Activated gamma-delta T cell treated with Interleukin-2 at 50 U/mL for 16 hours (primary cell): ENCODE data around the gene LLCFC1.

Experiments used
- DNase-seq: peaks from one replicate; pipeline ENCODE4 v3.0.0-alpha.2; 2020

LLCFC1 gene

DNA sequence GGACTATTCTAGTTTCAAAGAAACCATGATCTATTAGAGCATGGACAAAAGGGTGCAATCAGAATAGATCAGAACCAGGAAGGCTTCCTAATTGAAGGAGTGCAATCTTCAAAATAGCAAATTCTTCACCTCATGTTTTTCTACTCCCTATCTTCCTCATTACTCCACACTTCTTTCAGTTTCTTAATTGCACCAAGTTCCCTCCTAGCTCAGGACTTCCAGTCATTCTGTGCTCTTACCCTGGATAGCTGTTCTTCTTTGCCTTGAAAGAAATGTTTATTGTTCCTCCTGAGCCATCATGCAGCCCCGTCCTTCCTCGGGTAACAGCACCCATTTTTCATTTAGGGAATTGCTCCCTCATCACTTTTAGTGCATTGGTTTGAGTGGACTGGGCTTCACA, 28.8 kb upstream of the LLCFC1 start:
- DNase-seq, result no peak

DNA sequence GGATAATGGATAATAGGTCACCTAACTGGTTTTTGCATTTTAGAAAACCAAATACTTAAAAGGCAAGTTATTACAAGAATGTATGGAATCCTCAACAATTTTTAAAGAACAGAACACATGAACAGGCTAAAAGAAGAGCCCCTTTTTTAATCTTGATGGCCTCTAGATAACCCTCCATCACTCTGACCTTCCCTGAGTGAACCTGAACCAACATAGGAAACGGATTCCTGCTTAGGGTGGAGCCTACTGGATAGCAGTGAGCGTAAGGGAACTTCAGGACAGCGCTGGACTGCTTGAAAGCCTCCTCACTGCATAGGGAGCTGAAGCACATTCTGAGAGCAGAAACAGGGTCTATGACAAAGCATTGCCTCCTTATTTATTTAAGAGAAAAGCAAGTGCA, 26.2 kb upstream of the LLCFC1 start:
- no peak for DNase-seq

DNA sequence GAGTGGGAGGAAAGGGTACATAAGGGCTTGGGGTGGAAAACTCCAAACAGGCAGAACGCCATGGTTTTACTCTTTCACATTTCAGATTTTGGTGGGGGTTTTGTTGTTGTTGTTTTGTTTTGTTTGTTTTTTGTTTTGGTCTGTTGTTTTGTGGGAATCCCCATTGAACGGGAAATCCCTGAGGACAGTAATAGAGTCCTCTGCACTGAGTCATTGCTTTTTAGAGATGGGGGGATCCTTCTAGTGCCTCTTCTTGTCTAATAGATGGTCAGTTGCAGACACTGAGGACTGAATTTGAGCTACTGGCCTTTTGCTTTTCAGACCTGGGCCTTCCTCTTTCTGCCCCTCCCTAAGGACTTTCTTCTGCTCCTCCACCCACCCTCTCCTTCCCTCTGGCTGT, 25.7 kb upstream of the LLCFC1 start:
- DNase-seq, result no peak

DNA sequence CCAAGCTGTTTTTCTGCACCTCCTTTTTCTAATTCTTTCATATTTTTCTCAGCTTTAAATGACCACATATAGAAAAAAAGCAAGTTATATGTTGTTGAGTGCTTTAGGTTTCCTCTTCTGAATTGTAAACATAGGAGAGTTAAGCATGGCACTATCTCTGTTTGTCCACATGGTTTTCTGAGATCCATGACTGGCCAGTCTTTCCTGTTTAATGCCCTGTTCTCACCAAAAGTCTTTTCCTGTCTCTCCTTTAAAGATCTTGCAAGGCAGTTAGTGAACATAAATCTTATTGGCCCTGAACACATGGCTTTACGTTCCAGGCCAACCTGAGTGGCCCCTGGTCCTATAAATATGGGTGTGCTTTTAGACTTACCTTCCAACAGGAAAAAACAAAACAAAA, 25.2 kb upstream of the LLCFC1 start:
- DNase-seq, result no peak

DNA sequence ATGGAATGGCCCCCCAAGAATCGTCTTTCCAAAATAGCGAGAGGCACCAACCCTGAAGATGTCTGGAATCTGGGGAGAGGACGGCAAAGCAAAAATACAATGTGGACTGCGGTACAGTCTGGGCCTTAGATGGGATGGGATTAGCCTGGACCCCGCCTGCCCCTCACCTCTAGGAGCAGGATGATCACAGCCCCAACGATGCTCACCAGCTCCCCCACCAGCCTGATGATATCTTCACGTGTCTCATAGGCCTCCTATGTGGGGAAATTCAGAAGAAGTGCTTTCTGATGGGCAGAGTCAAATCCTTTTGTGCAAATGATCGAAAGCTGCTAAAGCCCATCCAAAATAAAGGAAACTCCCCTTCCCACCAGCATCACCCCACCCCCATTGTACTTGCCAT, 24.0 kb upstream of the LLCFC1 start:
- no peak for DNase-seq

DNA sequence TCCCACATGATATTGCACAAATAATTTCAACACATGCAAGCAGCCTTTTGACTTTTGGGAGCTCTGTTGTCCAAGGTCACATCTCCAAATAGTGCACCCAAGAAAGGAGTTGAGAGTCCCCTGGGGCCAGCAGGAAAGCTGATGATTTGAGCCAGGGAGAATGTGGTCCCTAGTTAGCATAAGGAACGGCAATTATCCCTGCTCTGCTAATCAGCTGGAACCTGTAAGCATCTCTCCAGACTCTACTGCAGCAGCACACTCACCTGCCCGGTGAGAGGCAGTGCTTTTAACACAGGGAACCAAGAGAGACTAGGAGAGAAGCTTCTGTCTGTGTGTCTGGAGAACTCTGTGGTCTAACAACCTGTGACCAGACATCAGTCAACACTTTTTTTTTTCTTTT, 22.8 kb upstream of the LLCFC1 start:
- no peak for DNase-seq

DNA sequence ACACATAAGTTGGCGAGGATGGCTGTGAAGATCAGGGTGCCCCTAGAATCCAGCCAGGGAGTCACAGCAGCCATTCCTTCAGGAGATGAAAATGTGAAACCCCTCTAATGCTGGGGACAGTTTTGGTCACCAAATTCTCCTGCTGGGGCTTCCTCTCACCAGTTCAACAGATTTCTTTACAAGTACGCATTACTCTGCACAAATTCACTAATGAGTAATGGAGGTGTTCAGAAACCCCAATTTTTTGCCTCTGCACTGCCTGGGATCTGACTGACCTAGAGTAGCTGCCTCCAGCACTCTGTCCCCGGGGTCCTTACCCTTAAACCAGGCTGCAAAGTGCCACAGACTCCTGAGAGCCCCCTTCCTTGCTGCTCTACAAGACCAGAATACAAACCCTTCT, 21.8 kb upstream of the LLCFC1 start:
- DNase-seq, result no peak

DNA sequence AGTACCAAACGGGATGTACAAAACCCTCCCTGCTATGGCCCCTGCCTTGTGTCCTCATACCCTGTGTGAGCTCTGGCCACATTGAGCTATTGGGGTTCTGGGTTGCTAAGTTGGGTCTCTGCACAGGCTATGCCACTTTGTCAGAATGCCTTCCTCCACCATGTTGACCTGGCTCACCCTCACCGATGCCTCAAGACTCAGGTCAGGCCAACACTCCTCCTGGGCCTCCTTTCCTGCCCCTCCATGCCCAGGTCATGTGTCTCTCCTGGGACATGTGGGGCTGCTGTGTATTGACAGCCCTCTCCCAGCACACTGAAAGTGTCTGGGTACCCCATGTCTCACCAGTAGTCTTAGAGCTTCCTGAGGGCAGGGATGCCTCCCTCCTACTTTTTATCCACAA, 20.4 kb upstream of the LLCFC1 start:
- no peak for DNase-seq

DNA sequence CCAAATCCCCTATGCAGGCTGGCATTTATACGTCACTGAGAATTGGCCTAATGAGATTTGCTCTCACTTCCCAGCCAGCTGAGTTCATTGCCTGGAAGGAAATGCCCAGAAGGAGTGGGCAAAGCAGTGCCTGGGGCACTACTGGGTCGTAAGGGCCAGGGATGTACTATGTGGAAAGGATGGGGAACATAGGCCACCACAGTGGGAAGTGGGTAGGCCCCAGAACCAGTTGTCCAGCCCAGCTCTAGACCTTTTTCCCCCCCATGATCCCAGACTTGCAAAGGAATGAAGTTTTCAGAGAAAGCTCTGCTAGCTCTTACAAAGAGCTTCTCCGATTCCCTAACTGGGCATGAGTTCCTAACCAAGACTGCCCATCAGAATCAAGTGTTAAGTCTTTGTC, 19.6 kb upstream of the LLCFC1 start:
- DNase-seq, result no peak

DNA sequence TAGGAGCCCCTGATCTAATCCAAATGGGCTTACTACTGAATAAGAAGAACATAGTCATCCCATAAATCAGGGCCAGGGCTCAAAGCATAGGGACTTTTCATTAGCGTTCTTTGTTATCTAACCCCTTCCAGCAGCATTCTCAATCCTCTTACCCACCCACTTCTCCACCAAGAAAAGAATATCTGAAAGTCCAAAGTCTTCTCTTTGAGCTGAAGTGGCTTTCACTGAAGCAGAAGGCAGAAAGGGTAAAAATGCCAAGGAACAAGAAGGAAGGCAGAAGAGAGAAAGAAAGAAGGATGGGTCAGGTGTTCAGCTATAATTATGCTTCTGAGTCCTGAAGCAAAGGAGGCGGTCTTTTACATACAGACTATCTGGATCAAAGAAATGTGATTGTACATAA, 15.9 kb upstream of the LLCFC1 start:
- no peak for DNase-seq

DNA sequence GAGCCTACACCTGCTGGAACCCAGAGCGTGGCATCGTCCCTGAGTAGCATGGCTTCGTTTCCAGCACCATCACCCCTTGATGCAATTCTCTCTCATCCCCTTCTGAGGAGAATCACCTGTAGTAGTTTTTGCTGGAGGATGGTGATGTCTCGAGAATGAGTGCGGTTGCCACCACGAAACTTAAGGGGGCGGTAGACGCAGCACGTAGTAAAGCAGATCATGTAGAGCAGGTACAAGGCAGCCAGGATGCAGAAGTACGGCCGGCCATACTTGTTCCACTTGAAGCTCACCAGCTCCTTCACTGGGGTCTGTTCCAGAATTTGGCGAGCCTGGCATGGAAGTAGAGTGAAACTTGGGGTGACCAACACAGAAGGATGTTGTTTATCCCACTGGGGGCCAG, 13.9 kb upstream of the LLCFC1 start:
- DNase-seq, result no peak

DNA sequence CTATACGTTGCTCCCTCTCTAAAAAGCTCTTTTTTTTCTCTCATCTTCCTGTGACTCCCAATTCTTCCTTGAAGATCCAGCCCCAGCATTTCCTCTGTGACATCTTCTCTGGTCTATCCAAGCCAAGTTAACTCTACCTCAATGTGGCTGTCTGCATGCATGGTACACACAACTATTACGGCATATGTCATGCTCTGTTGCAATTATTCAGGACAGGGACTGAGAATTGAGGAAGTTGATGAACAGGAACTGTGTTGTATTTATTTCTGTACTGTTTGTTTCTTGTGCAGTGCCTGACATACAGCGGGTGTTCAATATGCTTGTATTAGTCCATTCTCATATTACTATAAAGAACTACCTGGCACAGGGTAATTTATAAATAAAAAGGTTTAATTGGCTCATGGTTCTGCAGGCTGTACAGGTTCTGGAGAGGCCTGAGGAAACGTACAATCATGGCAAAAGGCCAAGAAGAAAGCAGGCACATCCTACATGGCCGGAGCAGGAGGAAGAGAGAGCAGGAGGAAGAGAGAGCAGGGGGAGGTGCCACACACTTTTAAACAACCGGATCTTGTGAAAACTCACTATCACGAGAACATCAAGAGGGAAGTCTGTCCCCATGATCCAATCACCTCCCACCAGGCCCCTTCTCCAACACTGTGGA, 12.1 kb upstream of the LLCFC1 start:
- DNase-seq, result no peak

DNA sequence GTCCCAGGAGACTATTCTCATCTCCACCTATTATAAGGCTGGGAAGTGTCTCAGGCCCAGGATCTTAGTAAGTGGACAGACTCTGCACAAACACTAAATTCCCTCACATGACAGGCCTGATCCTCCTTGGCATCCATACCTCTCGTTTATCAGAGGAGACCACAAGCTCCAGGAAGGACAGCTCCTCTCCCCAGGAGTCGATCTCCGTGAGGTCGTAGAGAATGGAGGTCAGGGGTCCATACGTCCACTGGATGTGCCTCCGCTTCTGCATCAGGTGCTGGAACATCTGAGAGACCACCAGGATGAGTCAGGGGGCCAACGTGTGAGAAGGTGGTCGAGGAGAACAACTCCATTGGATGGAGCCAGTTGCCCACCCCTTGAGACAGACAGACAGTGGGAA, 11.3 kb upstream of the LLCFC1 start:
- DNase-seq, result no peak

DNA sequence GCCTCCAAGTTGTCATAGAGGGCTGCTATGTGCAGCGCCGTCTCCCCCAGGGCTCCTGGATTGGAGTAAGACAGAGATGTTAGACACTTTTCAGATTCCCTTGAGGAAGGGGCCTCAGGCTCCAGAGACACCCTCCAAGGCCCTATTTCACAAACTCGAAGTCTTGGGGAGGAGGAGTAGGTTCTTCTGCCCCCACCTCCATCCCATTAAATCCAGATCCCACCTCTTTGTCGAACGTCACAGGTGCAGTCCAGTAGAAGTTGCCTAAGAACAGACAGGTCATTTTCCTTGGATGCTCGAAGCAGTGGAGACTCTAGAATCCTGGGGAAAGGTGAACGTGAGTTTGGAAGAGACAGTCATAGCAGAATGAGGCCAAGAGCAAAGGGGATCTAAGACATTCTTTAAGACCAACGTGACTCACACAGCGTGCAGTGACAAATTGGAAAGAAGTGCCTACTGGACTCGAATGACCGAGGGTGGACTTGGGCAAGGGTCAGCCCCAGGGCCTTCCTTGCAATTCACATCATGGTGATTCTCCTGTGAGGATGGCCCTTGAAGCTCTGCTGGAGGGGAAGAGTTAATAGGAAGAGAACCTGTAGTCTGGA, 9.1 kb upstream of the LLCFC1 start:
- DNase-seq, result no peak

DNA sequence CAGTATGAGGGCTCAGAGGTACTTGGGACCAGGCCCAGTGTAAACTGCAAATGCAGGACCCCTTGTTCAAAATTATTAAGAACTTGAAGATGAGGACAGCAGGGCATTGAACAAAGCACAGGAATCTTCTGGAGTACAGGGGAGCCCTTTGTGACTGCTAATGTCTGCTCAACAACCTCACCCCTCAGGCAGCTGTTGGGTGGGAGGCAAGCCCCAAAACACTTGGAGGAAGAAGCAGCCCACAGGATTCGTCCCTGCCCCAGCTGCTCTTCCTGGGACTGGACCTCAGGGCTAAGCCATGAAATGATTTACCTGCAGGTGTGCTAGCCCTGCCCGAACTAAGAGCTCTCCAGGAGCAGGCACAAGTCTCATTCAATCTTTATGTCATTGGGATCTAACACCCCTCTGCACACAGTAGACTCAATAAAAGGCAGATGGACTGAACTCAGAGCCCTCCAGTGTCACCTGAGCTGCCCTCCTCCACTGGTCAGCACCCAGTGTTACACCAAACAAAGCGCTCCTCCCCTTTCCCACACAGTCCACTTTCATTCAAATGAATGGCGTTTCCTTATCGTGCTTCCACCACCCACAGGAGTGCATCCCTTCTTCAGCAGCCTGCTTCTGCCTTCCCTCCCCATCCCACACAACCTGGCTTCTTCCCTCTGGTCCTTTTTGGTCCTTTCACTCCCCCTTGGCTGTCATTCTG, 6.7 kb upstream of the LLCFC1 start:
- DNase-seq, result no peak

DNA sequence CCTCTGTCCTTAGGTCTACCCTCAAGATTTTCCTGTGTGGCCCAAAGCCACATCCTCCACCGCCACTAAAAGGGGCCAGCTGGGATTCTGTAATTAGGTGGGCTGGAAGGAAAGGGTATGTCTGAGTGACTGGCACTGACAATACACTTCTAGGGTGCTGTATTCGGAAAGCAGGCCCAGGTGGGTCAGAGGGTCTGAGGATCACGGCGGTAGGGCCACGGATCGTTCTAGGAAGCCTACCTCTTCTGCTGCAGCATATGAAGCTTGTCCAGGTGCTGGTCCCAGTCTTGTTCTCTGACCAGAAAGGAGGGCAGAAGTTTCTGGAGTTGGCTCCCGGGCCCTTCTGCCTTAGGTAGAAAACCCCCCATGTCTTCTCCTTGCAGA, 6.2 kb upstream of the LLCFC1 start:
- DNase-seq, result no peak

DNA sequence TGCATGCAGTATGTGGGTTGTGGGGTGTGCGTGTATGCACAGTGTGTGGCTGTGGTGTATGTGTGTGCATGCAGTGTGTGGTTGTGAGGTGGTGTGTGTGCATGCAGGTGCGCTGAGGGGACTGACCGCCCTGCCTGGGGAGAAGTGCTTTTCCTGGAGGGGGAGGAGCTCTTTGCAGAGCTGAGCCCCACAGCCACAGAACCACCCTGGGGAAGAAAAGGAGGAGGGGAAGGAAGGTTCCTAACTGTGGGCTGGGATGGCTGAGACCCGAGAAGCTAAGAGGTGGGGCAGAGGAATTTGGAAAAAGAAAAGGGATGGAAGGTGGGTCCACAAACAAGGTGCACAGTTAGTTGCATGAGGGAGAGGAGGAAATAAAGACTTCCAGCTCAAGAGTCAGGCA, 5.7 kb upstream of the LLCFC1 start, which contains the start of gene TRPV5:
TRPV5 (minus strand) TSS at position 123 of the 400 bp plus-strand sequence. CDS start 287 bp downstream, outside the sequence.
- no peak for DNase-seq

DNA sequence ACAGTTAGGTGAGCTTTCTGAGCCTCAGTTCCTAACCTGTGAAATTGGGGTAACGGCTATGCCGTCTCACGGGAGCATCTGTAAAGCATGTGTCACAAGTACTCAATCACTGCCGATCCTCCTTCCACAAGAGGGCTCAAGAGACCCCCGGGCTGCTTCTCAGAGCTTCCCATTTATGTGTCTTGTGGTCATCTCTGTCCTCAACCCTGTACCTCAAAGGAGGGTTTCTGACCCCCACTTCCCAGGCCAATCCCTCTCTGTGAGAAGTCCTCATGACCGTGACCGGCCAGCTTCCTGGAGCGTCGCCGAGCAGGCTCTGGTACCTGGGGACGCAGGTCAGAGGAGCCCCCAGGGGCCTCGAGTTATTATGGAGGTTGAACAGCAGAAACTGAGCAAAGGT, 5.2 kb upstream of the LLCFC1 start:
- DNase-seq, result no peak

DNA sequence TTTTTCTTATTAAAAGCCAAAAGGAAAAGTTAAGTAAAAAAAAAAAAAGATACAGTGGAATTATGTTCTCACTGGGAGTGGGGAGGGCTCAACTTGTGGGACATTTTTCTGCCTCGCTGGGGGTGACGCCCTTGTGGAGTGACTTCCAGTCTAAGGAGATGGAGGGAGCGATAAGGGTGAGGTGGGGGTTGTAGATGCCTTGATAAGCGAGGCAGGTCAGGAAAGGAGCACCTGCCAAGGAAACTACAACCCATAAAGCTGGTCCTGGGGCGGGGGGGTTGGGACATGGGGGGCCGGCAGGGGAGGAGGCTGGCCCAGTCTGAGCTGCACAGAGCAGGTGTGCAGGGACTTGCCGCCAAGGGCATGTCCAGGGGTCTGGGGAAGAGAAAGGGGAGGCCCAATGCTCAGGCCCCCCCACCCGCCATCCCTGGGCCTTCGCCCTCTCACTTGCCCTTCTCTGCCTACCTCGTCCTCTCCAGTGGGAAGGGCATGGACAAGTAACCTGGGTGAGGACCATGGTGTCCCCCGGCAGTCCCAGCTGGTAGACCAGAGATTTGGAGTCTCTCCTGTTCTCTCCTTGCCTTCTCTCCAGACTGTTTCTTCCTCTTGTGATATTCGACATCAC, 3.2 kb upstream of the LLCFC1 start:
- DNase-seq, result no peak

DNA sequence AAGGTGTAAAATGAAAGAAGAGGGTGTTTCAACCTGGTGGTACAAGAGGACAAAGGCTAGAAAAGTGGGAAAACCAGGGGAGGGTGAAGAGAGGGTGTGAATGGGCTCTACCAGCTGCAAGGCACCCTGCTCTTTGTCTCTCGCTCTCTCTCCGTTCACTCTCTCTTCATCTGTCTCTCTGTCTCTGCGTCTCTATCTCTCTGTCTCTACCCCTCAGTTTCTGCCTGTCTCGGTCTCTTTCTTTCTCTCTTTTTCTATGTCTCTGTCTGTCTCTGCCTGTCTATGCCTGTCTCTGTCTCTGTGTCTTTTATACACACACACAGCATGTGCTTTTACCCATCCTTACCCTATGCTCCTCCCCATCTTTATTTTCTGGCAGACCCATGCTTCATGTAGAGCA, 673 bp upstream of the LLCFC1 start:
- DNase-seq, result no peak

DNA sequence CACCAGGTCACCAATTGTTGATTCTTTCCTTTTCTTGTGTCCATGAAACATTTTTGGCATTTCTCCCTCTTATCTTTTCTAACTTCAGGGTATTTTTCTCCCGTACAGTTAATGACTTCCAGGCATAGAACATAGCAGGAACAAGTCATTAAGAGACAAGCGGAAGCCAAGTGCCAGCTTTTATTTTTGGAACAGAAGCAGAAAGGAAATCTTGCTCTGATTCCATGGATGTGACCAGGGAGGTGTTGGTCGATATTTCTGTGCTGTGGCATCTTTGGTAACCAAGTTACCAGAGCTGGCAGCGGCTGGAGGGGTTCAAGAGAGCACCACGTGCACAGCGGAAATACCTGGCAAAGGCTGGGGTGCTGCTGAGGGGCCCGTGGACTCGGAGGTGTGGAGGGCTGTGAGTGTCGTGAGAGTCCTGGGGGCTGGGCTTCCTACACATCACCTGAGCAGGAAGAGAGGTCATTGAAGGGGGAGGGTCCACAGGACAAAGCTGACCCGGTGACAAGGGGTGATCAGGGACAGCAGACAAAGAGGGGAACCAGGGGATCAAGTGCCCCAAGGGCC, 1.8 kb downstream of the LLCFC1 start:
- DNase-seq, result no peak

DNA sequence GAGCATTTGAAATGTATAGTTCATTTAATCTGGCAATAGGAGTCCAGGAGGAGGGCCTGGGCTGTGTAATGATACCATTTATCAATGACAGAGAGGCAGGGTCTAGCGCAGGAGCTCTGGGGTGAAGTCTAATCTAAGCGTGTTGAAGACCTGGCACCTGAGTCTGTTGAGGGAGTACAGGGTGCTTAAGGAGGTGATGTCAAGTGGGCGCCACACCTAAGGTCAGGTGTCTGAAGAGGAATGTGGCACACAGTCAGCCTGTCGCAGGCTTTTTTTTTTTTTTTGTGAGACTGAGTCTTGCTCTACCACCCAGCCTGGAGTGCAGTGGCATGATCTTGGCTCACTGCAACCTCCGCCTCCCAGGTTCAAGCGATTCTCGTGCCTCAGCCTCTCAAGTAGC, 2.3 kb downstream of the LLCFC1 start:
- no peak for DNase-seq

DNA sequence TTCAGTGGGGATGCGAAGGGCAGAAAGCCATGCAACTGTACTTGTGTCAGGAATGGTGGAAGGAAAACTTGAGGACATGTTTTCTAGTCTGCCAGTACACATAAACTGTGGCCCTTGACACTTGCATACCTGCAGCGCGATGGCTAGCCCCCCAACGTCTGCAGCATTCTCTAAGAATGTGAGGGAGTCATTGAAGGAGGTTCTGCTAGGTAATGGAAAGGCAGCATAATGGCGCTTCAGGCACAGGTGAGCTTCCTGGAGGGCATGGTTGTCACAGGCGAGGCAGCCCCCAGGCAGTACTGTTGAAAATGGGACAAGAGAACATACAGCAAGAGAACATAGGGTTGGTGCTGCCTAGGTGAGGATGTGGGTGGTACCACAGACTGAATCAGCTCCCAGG, 3.5 kb downstream of the LLCFC1 start:
- DNase-seq, result no peak
